Kidney epithelial cell (primary cell): ENCODE results near the gene CCT7. TPM values are rescaled to one million over a fixed set of nuclear protein-coding genes. Genes with fewer than 3 reads are reported as not detected.

Source experiments
- DNase-seq: peaks from one replicate; pipeline ENCODE4 v3.0.0-alpha.2; 2010; ENCODE audit warnings: low read depth
- H3K27me3 ChIP-seq: 2 replicates; pipeline ENCODE4 v1.6.0; 2011; ENCODE audit warnings: low read length; ENCODE audit not compliant: control insufficient read depth, insufficient read depth
- H3K36me3 ChIP-seq: 2 replicates; pipeline ENCODE4 v1.5.1; 2011; ENCODE audit warnings: low read length; ENCODE audit not compliant: control insufficient read depth, insufficient read depth
- H3K4me3 ChIP-seq: 2 replicates; pipeline ENCODE4 v1.5.1; 2011; ENCODE audit warnings: low read depth, mild to moderate bottlenecking, control low read depth, low read length
- total RNA-seq: library from RNA; depleted of rRNA; stranded (reverse); fragments of >200 nt; gene quantifications from 2 replicates; pipeline ENCODE4 v1.2.3, GENCODE V29; 2015
- TF ChIP-seq, protein P1 (sequence below): IDR thresholded peaks from 2 replicates; pipeline ENCODE4 v1.5.1; 2011; ENCODE audit warnings: mild to moderate bottlenecking, moderate library complexity, low read length, control low read depth, inconsistent platforms; ENCODE audit not compliant: insufficient read depth, poor library complexity, severe bottlenecking

CCT7 gene
- total RNA-seq, 1 donor from 2014 or later: 277 TPM

GRCh38 chr2:73250872-73251846 is 17.1 kb downstream of the CCT7 start:
- TF ChIP-seq, protein P1, sequence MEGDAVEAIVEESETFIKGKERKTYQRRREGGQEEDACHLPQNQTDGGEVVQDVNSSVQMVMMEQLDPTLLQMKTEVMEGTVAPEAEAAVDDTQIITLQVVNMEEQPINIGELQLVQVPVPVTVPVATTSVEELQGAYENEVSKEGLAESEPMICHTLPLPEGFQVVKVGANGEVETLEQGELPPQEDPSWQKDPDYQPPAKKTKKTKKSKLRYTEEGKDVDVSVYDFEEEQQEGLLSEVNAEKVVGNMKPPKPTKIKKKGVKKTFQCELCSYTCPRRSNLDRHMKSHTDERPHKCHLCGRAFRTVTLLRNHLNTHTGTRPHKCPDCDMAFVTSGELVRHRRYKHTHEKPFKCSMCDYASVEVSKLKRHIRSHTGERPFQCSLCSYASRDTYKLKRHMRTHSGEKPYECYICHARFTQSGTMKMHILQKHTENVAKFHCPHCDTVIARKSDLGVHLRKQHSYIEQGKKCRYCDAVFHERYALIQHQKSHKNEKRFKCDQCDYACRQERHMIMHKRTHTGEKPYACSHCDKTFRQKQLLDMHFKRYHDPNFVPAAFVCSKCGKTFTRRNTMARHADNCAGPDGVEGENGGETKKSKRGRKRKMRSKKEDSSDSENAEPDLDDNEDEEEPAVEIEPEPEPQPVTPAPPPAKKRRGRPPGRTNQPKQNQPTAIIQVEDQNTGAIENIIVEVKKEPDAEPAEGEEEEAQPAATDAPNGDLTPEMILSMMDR: no peak
- Histone ChIP-seq H3K4me3 (no peak overlapping the region), H3K27me3 (no peaks in the 10 kb centered on the region), H3K36me3 (peaks cover 18% of the 10 kb centered on the region)
- DNase-seq: no peak

DNA sequence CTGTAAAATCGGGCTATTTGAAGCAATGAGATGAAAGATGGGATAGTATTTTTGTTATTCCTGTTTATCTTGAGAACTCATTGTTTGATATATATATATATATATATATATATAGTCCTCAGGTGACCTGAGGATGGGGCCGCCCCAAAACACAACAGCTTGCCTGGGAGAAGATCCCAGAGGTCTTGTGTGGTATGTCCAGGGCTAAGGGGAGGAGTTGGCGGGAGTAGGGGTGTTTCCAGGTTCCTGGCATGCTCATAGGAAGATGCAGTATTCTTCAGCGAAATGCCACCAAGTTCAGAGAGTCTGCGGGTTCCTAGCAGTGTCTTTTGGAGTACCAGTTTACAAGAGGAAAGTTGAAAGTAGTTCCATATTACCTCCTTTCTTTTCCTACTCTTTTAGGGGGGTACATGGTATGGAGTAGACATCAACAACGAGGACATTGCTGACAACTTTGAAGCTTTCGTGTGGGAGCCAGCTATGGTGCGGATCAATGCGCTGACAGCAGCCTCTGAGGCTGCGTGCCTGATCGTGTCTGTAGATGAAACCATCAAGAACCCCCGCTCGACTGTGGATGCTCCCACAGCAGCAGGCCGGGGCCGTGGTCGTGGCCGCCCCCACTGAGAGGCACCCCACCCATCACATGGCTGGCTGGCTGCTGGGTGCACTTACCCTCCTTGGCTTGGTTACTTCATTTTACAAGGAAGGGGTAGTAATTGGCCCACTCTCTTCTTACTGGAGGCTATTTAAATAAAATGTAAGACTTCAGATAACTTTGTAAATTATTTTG is 18.3 kb downstream of the CCT7 start:
- Histone ChIP-seq H3K36me3 (peaks cover 18% of the 10 kb centered on the region), H3K4me3 (no peak overlapping the region), H3K27me3 (no peaks in the 10 kb centered on the region)
- DNase-seq: no peak
- TF ChIP-seq, protein P1: no peak

DNA sequence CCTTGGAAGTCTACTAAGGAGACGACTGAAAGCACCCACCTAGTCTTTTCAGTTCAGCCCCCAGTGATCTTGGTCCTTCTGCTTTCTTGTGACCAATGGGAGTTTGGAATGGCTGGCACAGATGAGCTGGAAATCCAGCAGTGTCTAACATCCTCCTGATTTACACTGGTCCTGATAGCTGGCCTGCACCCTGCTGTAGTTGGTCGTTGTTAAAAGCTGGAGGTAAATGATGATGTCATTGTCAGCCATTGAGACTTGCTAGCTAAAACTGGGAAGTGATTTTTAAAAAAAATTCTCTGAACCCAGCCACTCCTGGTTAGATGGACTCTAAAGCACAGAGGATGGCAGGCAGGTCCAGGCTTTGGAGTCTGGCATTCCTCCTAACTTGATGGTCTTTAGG is 19.3 kb downstream of the CCT7 start:
- H3K27me3 ChIP-seq: no peaks in the 10 kb centered on the region
- H3K36me3 ChIP-seq: peaks cover 15% of the 10 kb centered on the region
- TF ChIP-seq, protein P1: no peak
- no peak overlapping the region for H3K4me3 ChIP-seq
- DNase-seq: no peak

DNA sequence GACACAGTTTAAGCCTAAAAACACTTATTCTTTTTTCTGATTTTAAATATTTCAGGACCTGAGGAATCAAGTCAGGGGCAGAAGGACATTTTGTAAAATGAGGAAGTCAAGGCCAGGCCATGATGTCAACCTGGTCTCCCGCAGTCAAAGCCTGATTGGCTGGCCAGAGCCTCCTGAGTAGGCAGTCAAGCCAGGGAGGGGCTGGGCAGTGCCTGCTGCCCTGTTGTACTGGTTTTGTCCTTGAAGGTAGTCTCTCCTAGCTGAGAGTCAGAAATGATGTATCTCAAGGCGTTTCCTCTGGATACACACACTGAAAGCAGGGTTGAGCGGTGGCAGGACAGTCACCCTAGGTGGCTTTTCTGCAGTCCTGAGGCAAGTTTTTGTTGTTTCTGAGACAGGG is 19.8 kb downstream of the CCT7 start:
- TF ChIP-seq, protein P1: no peak
- peaks cover 15% of the 10 kb centered on the region for H3K36me3 ChIP-seq
- no peak for DNase-seq
- H3K27me3 ChIP-seq: no peaks in the 10 kb centered on the region
- no peak overlapping the region for H3K4me3 ChIP-seq

DNA sequence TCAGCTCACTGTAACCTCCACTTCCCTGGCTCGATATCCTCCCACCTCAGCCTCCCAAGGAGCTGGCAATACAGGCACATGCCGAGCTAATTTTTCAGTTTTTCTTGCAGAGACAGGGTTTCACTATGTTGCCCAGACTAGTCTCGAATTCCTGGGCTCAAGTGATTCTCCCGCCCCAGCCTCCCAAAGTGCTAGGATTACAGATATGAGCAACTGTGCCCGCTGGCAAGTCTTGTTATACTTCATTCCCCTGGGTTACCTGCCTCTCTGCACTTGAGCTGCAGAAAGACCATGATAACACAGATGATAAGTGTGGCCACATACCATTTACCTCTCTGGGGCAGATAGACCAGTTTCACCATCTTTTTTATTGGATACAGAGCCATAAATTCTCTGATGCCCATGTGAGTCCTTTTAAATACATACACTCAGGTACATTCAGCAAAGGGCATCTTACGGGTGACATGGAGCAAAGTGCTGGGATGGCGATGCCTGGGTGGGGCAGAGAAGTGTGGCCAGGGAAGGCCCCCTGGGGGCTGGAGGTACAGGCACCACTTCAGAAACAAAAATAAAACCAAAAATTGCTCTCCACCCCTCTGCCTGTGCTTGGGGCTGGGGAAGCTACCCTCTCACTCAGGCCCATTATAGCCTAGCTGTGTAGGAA is 20.4 kb downstream of the CCT7 start:
- no peak for DNase-seq
- TF ChIP-seq, protein P1: no peak
- no peaks in the 10 kb centered on the region for H3K27me3 ChIP-seq
- peaks cover 15% of the 10 kb centered on the region for H3K36me3 ChIP-seq
- no peak overlapping the region for H3K4me3 ChIP-seq
